Peyer's patch (tissue), 4 donors: Measurements from ENCODE around the gene MIEN1.

Experiments used
- POLR2A ChIP-seq, 2 donors: fragments of 450-650 bp; IDR thresholded peaks; one replicate each; pipeline ENCODE4 v1.5.1; 2017; ENCODE audit warnings: antibody characterized with exemption in 2 of 2, mild to moderate bottlenecking in 2 of 2, moderate library complexity in 2 of 2
- TF ChIP-seq, protein P1 (sequence below), 6 experiments: fragments of 450-650 bp in 4 of 6; fragments of 200-600 bp in 2 of 6; sonication (generic) in 1 of 6; IDR thresholded peaks; one replicate each; pipeline ENCODE4 v1.5.1; 2017 to 2019; ENCODE audit warnings: antibody characterized with exemption in 6 of 6, mild to moderate bottlenecking in 3 of 6, moderate library complexity in 1 of 6

- TF ChIP-seq, protein P1, sequence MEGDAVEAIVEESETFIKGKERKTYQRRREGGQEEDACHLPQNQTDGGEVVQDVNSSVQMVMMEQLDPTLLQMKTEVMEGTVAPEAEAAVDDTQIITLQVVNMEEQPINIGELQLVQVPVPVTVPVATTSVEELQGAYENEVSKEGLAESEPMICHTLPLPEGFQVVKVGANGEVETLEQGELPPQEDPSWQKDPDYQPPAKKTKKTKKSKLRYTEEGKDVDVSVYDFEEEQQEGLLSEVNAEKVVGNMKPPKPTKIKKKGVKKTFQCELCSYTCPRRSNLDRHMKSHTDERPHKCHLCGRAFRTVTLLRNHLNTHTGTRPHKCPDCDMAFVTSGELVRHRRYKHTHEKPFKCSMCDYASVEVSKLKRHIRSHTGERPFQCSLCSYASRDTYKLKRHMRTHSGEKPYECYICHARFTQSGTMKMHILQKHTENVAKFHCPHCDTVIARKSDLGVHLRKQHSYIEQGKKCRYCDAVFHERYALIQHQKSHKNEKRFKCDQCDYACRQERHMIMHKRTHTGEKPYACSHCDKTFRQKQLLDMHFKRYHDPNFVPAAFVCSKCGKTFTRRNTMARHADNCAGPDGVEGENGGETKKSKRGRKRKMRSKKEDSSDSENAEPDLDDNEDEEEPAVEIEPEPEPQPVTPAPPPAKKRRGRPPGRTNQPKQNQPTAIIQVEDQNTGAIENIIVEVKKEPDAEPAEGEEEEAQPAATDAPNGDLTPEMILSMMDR (IDR thresholded peaks at IDR 0.05): no peak
- no peak for TF ChIP-seq POLR2A (IDR thresholded peaks at IDR 0.05)
Observed at GRCh38 chr17:39759204-39759603, 28.9 kb upstream of the MIEN1 start.
